Activated naive CD8-positive, alpha-beta T cell treated with anti-CD3 and anti-CD28 coated beads, Interleukin-2, amount 10 ng/mL, durations not matched to agents 7 days and 5 days (primary cell): ENCODE results near the gene MAB21L2. TPM values are rescaled to one million over a fixed set of nuclear protein-coding genes. Genes with fewer than 3 reads are reported as not detected.
"Not testable (repeated sequence)": the region's sequence is repeated elsewhere in the genome, so short reads cannot be mapped to it uniquely, and the experiment has no call there.

ENCODE experiments used
- ATAC-seq: fragments of 150-1000 bp; cut with Tn5 transposase; one replicate; pipeline ENCODE4 v1.10.0; 2021; ENCODE audit warnings: low read depth, moderate library complexity
- POLR2A ChIA-PET: fragments of 350-600 bp; sonication (Branson Sonifier 250); formaldehyde crosslinking; loops from one replicate; lab custom pipeline; 2021; ENCODE audit warnings: antibody characterized with exemption; lab: Charles Lee
- DNase-seq: peaks from one replicate; pipeline ENCODE4 v3.0.0; 2021
- H3K27ac Mint-ChIP-seq: one replicate; pipeline ENCODE4 v1.8.0; 2022; ENCODE audit warnings: mild to moderate bottlenecking, mixed read lengths
- H3K27me3 Mint-ChIP-seq: one replicate; pipeline ENCODE4 v1.8.0; 2022; ENCODE audit warnings: mild to moderate bottlenecking, moderate library complexity, mixed read lengths
- H3K36me3 Mint-ChIP-seq: one replicate; pipeline ENCODE4 v1.8.0; 2021; ENCODE audit warnings: mild to moderate bottlenecking, mixed read lengths
- H3K4me1 Mint-ChIP-seq: one replicate; pipeline ENCODE4 v1.8.0; 2021; ENCODE audit warnings: mixed read lengths
- H3K4me3 Mint-ChIP-seq: one replicate; pipeline ENCODE4 v1.8.0; 2022; ENCODE audit warnings: mild to moderate bottlenecking, moderate library complexity, mixed read lengths
- H3K9me3 Mint-ChIP-seq: one replicate; pipeline ENCODE4 v1.8.0; 2021; ENCODE audit warnings: mixed read lengths
- total RNA-seq, 2 experiments: library from RNA; stranded (reverse); gene quantifications; one replicate each; pipeline ENCODE4 v1.2.3, GENCODE V29; 2021

Gene MAB21L2
- total RNA-seq, 2 experiments from 2014 or later, result not detected

DNA sequence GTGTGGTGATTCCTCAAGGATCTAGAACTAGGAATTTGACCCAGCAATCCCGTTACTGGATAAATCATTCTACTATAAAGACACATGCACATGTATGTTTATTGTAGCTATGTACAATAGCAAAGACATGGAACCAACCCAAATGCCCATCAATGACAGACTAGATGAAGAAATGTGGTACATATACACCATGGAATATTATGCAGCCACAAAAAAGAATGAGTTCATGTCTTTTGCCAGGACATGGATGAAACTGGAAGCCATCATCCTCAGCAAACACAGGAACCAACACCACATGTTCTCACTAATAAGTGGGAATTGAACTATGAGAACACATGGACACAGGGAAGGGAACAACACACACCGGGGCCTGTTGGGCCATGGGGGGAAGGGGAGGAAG lies 17.0 kb upstream of the MAB21L2 start:
- ATAC-seq, H3K4me3 Mint-ChIP-seq, H3K4me1 Mint-ChIP-seq, H3K27ac Mint-ChIP-seq, H3K9me3 Mint-ChIP-seq, H3K36me3 Mint-ChIP-seq, H3K27me3 Mint-ChIP-seq, POLR2A ChIA-PET, DNase-seq: not testable (repeated sequence)

GRCh38 chr4:150567070-150567469 lies 14.9 kb upstream of the MAB21L2 start:
- ATAC-seq, result no peak
- H3K4me3 Mint-ChIP-seq, result no peak overlapping the region
- peaks cover 5% of the 10 kb centered on the region for H3K9me3 Mint-ChIP-seq
- H3K27me3 Mint-ChIP-seq, result no peaks in the 10 kb centered on the region
- H3K4me1 Mint-ChIP-seq, result no peaks in the 10 kb centered on the region
- no peak for DNase-seq
- POLR2A ChIA-PET, result no interaction called here
- peaks cover 10% of the 10 kb centered on the region for H3K36me3 Mint-ChIP-seq
- H3K27ac Mint-ChIP-seq, result no peak overlapping the region

- no peak overlapping the region for H3K27ac Mint-ChIP-seq
- POLR2A ChIA-PET, result no interaction called here
Observed at GRCh38 chr4:150569384-150569987, 12.5 kb upstream of the MAB21L2 start.

GRCh38 chr4:150569998-150570535 lies 11.9 kb upstream of the MAB21L2 start:
- Mint-ChIP-seq H3K9me3 (peaks cover under 1% of the 10 kb centered on the region), H3K4me3 (no peak overlapping the region), H3K27me3 (no peaks in the 10 kb centered on the region), H3K4me1 (peaks cover 3% of the 10 kb centered on the region), H3K36me3 (peaks cover 5% of the 10 kb centered on the region), H3K27ac (no peak overlapping the region)
- POLR2A ChIA-PET, result no interaction called here
- DNase-seq (no peak), ATAC-seq (no peak)

More at GRCh38 chr4:150569384-150569987, 12.5 kb upstream of the MAB21L2 start:
- Mint-ChIP-seq H3K27me3 (no peaks in the 10 kb centered on the region), H3K4me1 (peaks cover 3% of the 10 kb centered on the region), H3K36me3 (peaks cover 10% of the 10 kb centered on the region), H3K9me3 (peaks cover 4% of the 10 kb centered on the region), H3K4me3 (no peak overlapping the region)
- ATAC-seq (no peak), DNase-seq (no peak)

GRCh38 chr4:150570862-150571261 lies 11.1 kb upstream of the MAB21L2 start:
- H3K36me3 Mint-ChIP-seq, result peaks cover 3% of the 10 kb centered on the region
- no peaks in the 10 kb centered on the region for H3K27me3 Mint-ChIP-seq
- H3K27ac Mint-ChIP-seq, result no peak overlapping the region
- no peaks in the 10 kb centered on the region for H3K9me3 Mint-ChIP-seq
- POLR2A ChIA-PET, result no interaction called here
- DNase-seq (no peak), ATAC-seq (no peak)
- H3K4me3 Mint-ChIP-seq, result no peak overlapping the region
- peaks cover 3% of the 10 kb centered on the region for H3K4me1 Mint-ChIP-seq

DNA sequence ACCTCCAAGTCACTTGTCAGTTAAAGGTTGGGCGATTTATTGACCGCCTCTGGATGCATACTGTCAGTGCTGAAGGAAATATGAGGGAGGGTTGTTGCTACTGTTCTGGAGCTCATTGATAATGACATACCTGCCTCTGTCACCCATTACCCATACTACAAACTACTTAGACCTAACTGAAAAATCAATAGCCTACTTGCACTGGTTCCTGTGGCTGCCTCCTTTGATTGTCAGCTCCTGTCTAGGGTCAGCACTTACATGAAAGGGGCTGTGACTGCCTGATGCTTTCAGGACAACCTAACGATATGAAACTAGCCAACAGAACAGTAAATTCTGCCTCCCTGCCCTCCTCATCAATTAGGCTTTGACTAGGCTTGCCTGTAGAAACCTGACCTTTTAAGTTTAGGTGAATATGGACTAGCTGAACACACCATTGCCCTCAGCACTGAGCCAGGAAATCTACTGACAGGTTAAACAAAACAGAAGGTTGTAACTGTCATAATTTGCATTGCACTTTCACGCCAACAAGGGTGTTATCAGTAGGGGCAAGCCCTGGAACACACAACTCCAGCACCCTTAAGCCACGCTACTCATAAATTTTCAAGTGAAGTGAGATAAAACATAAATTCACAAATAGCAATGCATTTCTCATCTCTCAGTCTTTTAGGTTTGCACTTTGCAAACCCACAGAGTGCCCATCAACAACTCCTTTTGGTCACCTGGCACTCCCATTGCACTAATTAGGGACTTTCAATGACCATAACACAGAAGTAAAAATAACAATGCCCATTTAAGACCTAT lies 9.0 kb upstream of the MAB21L2 start:
- no peak for ATAC-seq
- H3K4me1 Mint-ChIP-seq, result peaks cover 3% of the 10 kb centered on the region
- POLR2A ChIA-PET, result no interaction called here
- no peaks in the 10 kb centered on the region for H3K27me3 Mint-ChIP-seq
- peaks cover under 1% of the 10 kb centered on the region for H3K36me3 Mint-ChIP-seq
- no peak for DNase-seq
- H3K9me3 Mint-ChIP-seq, result no peaks in the 10 kb centered on the region
- H3K27ac Mint-ChIP-seq, result no peak overlapping the region
- H3K4me3 Mint-ChIP-seq, result no peak overlapping the region

- no peak for DNase-seq
- H3K36me3 Mint-ChIP-seq, result no peaks in the 10 kb centered on the region
- H3K27me3 Mint-ChIP-seq, result no peaks in the 10 kb centered on the region
- H3K9me3 Mint-ChIP-seq, result no peaks in the 10 kb centered on the region
- POLR2A ChIA-PET, result no interaction called here
- H3K27ac Mint-ChIP-seq, result no peak overlapping the region
- H3K4me3 Mint-ChIP-seq, result no peak overlapping the region
- ATAC-seq, result no peak
- H3K4me1 Mint-ChIP-seq, result peaks cover 3% of the 10 kb centered on the region
Observed at GRCh38 chr4:150573534-150573933, 8.4 kb upstream of the MAB21L2 start.

- POLR2A ChIA-PET, result no interaction called here
- H3K36me3 Mint-ChIP-seq, result peaks cover 8% of the 10 kb centered on the region
- no peak overlapping the region for H3K27ac Mint-ChIP-seq
- ATAC-seq (no peak), DNase-seq (no peak)
- H3K9me3 Mint-ChIP-seq, result no peaks in the 10 kb centered on the region
- H3K27me3 Mint-ChIP-seq, result no peaks in the 10 kb centered on the region
- no peak overlapping the region for H3K4me3 Mint-ChIP-seq
- H3K4me1 Mint-ChIP-seq, result peaks cover 3% of the 10 kb centered on the region
Observed at GRCh38 chr4:150574678-150575077, 7.3 kb upstream of the MAB21L2 start.

- POLR2A ChIA-PET, result no interaction called here
- ATAC-seq (no peak), DNase-seq (no peak)
- H3K4me1 Mint-ChIP-seq, result peaks cover 3% of the 10 kb centered on the region
- no peaks in the 10 kb centered on the region for H3K9me3 Mint-ChIP-seq
- no peak overlapping the region for H3K27ac Mint-ChIP-seq
- H3K4me3 Mint-ChIP-seq, result no peak overlapping the region
- H3K36me3 Mint-ChIP-seq, result peaks cover 24% of the 10 kb centered on the region
- no peaks in the 10 kb centered on the region for H3K27me3 Mint-ChIP-seq
Observed at GRCh38 chr4:150577796-150578195, 4.2 kb upstream of the MAB21L2 start.

DNA sequence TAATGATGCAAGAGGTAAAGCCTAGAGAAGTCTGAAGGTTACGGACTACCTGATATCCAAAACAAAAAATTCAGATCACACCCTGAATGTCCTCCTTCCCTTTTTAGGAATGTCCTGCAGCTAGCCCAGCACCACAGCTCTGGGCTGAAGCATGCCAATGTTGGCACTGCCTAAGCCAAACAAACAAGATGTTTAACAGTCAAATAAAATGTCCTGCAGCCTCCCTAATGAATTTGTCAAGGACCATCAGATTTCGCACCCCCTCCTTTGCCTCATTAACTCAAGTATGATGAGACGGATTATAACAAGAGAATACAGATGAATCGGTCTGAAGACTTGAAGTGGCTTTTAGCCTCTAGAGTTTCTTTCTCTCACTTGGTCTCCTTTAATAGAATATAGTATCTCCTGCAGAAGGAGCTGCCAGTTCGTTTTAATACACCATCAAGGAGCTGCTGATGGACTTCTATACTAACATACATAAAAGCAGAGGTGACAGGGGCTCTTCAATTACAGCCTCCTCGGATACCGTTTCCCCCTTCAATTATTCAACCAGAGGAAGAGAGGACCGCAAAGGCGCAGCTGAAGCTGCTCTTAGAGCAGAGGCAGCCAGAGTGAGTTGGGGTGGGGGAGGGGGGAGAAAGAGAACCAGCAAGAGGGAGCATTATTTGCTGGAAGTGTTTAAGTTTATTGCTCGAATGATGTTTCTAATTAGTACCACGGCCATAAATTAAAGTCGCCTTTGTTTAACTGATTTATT lies 3.0 kb upstream of the MAB21L2 start:
- DNase-seq (no peak), ATAC-seq (no peak)
- POLR2A ChIA-PET, result no interaction called here
- Mint-ChIP-seq H3K9me3 (no peaks in the 10 kb centered on the region), H3K27ac (no peak overlapping the region), H3K4me3 (no peak overlapping the region), H3K27me3 (no peaks in the 10 kb centered on the region), H3K36me3 (peaks cover 32% of the 10 kb centered on the region), H3K4me1 (no peaks in the 10 kb centered on the region)

DNA sequence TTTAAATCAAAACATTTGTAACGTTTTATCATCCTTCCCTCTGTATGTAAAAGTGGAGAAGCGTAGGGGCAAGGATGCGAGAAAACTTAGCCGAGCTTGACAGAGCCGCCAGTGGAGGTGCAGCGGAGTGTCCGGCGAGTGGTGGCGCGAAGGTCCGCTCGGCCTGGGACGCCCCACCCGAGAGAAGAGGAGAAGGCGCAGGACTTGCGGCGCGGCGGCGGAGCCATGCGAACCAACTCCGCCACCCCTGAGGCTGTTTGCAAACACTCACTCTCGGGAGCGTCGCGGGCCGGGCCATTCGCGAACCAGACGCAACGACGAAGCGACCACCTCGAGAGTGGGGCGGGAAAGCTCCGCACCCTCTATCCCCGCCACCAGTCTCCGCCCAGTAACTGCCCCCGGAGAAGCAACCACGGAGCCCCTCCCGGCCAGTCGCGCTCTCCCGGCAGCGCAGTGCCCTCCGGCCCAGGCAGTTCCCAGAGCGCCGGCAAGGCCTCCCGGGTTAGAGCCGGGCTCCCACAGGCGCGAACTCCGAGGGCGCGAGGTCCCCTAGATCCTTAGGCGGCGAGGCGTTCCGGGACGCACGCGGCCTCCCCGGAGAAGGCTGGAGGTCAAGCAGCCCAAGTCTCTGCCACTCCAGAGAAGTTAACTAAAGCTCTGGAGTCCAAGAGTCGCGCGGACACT lies 2.3 kb upstream of the MAB21L2 start:
- Mint-ChIP-seq H3K27ac (no peak overlapping the region), H3K4me3 (no peak overlapping the region), H3K27me3 (no peaks in the 10 kb centered on the region), H3K4me1 (no peaks in the 10 kb centered on the region), H3K9me3 (no peaks in the 10 kb centered on the region), H3K36me3 (peaks cover 36% of the 10 kb centered on the region)
- DNase-seq (no peak), ATAC-seq (no peak)
- POLR2A ChIA-PET, result no interaction called here

DNA sequence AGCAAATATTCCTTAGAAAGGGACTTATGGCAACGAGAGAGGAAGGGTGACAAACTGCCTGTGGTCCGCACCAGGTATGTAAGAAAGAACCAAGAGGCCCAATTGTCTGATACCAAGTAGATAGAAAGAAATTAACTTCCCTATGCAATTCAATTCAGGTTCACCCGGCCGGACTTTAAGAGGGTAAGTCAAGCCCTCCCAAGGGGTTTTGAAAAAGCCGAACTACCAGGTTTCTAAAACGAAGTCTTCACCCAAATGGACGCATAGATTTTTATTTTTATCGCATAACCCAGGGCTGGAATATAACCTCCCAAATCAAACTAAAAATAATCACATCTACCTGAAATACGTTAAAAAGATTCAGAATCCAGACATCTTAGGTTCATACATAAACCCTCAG lies 1.6 kb upstream of the MAB21L2 start:
- Mint-ChIP-seq H3K36me3 (peaks cover 36% of the 10 kb centered on the region), H3K9me3 (no peaks in the 10 kb centered on the region), H3K4me1 (no peaks in the 10 kb centered on the region), H3K27me3 (no peaks in the 10 kb centered on the region), H3K27ac (no peak overlapping the region), H3K4me3 (no peak overlapping the region)
- POLR2A ChIA-PET, result no interaction called here
- DNase-seq (no peak), ATAC-seq (no peak)

DNA sequence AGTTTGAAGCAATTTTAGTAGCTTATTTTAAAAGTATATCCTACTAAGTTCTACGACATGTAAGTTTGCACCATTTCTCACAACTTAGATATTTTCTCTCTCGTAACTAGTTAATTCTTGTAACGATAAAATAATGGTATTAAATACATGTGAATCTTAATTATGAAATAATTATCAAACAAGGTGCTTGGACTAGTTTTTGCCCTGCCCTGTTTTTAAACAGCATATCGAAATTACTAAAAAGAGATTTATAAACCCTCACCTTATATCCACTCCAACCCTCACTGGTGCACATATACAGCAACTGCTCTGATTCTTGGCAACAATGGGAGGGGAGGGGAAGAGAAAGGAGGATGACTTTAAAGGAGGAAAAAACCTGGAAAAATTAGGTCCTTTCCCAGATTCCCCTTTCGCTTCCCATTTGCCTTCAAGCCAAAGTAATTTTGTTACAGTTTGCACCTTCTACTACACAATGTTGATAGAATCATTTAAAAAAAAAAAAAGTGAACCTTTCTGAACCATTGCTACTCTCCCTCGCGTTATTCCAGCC lies 820 bp upstream of the MAB21L2 start:
- Mint-ChIP-seq H3K27me3 (no peaks in the 10 kb centered on the region), H3K4me3 (no peak overlapping the region), H3K4me1 (no peaks in the 10 kb centered on the region), H3K9me3 (no peaks in the 10 kb centered on the region), H3K27ac (no peak overlapping the region), H3K36me3 (peaks cover 38% of the 10 kb centered on the region)
- POLR2A ChIA-PET, result no interaction called here
- no peak for DNase-seq
- ATAC-seq, result no peak
